OCI-LY7 (cell line): ENCODE data around the gene PIH1D1. TPM values are rescaled to one million over a fixed set of nuclear protein-coding genes. Genes with fewer than 3 reads are reported as not detected.

Experiments used
- BruUV-seq: library from RNA; stranded (reverse); fragments of 400-500 nt; replicated peaks from 2 replicates; lab custom pipeline; 2021; lab: Mats Ljungman, UMichigan
- CTCF ChIA-PET: fragments of 300-600 bp; sonication (Branson Sonifier 250); formaldehyde crosslinking; loops from one replicate; lab custom pipeline; 2022; ENCODE audit warnings: antibody characterized with exemption; ENCODE audit not compliant: unreplicated experiment; lab: Charles Lee
- POLR2A ChIA-PET: fragments of 300-600 bp; sonication (Branson Sonifier 250); formaldehyde crosslinking; loops from one replicate; lab custom pipeline; 2022; ENCODE audit warnings: antibody characterized with exemption; lab: Charles Lee
- DNase-seq: peaks from one replicate; pipeline ENCODE4 v3.0.0-alpha.2; 2015; ENCODE audit warnings: low spot score
- H2AFZ ChIP-seq: fragments of 200-600 bp; sonication (generic), shearing (Covaris generic); 2 replicates; pipeline ENCODE4 v1.6.1; 2014; ENCODE audit warnings: mild to moderate bottlenecking, antibody characterized with exemption, low read length, moderate library complexity
- H3K27ac ChIP-seq: fragments of 200-600 bp; sonication (generic); 2 replicates; pipeline ENCODE4 v1.5.1; 2014; ENCODE audit warnings: mixed run types, low read depth, mild to moderate bottlenecking, moderate library complexity, low read length, inconsistent platforms; ENCODE audit not compliant: poor library complexity, severe bottlenecking
- H3K36me3 ChIP-seq: fragments of 200-600 bp; sonication (generic); 2 replicates; pipeline ENCODE4 v1.6.1; 2014; ENCODE audit warnings: mild to moderate bottlenecking, antibody characterized with exemption, low read length, moderate library complexity, mixed read lengths; ENCODE audit not compliant: insufficient read depth
- H3K4me1 ChIP-seq: fragments of 200-600 bp; sonication (generic); 2 replicates; pipeline ENCODE4 v1.5.1; 2014; ENCODE audit warnings: mild to moderate bottlenecking, low read length; ENCODE audit not compliant: insufficient read depth, poor library complexity, severe bottlenecking
- H3K4me2 ChIP-seq: fragments of 200-600 bp; sonication (generic); 2 replicates; pipeline ENCODE4 v1.6.1; 2014; ENCODE audit warnings: mild to moderate bottlenecking, low read length
- H3K4me3 ChIP-seq: fragments of 200-600 bp; sonication (generic); 2 replicates; pipeline ENCODE4 v1.5.1; 2014; ENCODE audit warnings: mild to moderate bottlenecking, low read depth, low read length; ENCODE audit not compliant: poor library complexity, severe bottlenecking
- H3K79me2 ChIP-seq: fragments of 200-600 bp; sonication (generic); 2 replicates; pipeline ENCODE4 v1.6.1; 2016; ENCODE audit warnings: low read depth, mild to moderate bottlenecking, low read length, moderate library complexity, mixed read lengths; ENCODE audit not compliant: insufficient read depth
- H3K9me2 ChIP-seq: fragments of 200-600 bp; sonication (generic); 2 replicates; pipeline ENCODE4 v1.6.1; 2016; ENCODE audit warnings: mild to moderate bottlenecking, low read length, mixed read lengths; ENCODE audit not compliant: insufficient read depth
- H3K9me3 ChIP-seq: fragments of 200-600 bp; sonication (generic); 2 replicates; pipeline ENCODE4 v1.6.1; 2014; ENCODE audit warnings: mild to moderate bottlenecking, mixed run types, low read length, mixed read lengths
- H4K20me1 ChIP-seq: fragments of 200-600 bp; sonication (generic); 2 replicates; pipeline ENCODE4 v1.6.1; 2014; ENCODE audit warnings: mild to moderate bottlenecking, antibody characterized with exemption, low read length, moderate library complexity, mixed read lengths; ENCODE audit not compliant: insufficient read depth
- CTCF ChIP-seq: fragments of 200-600 bp; sonication (generic); conservative IDR thresholded peaks from 2 replicates; pipeline ENCODE4 v1.5.1; 2014; ENCODE audit warnings: mild to moderate bottlenecking, antibody characterized with exemption, low read length, moderate library complexity, mixed read lengths
- EZH2phosphoT487 ChIP-seq: fragments of 200-600 bp; sonication (generic); IDR thresholded peaks from 2 replicates; pipeline ENCODE4 v1.6.1; 2018; ENCODE audit warnings: low read depth, borderline replicate concordance, mild to moderate bottlenecking, mixed run types, antibody characterized with exemption, low read length, moderate library complexity, mixed read lengths
- intact Hi-C: fragments of 100-400 bp; cut with micrococcal nuclease; formaldehyde crosslinking; loops from one replicate; pipeline ENCODE4 v1.10.0; 2022; ENCODE audit not compliant: unreplicated experiment
- total RNA-seq, 2 experiments: library from RNA; depleted of rRNA in 1 of 2; stranded (reverse); fragments of >200 nt in 1 of 2; shearing (Covaris generic) in 1 of 2; gene quantifications; 2 replicates each; pipeline ENCODE4 v1.2.3, GENCODE V29; 2014 to 2022

The PIH1D1 gene
- total RNA-seq, 2 experiments from 2014 or later = 95.5 to 117 TPM

DNA sequence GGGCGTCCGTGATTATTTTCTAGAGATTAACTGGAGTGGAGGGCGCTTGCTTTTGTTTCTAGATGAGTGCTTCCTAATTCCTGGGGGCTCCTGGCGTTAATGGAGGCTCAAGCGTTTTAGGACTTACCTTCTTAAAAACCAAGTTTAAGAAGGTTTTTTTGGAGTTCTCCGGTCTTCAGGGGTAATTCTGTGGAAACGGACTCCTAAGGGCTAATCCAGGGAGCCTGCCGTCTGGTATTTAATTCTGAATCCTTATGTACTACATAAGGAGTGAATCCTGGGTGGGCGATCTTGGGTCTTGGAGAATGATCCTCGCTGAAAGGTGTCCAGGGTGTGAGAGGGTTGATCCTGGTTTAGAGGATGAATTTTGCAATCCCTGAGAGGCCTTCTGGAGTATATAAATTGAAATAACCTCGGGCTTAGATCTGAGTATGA is 45.0 kb upstream of the PIH1D1 start:
- peak overlapping the region; percentile 100 for H3K4me2 ChIP-seq
- peaks cover 30% of the 10 kb centered on the region for H3K79me2 ChIP-seq
- DNase-seq = no peak
- no peaks in the 10 kb centered on the region for H3K9me2 ChIP-seq
- POLR2A ChIA-PET = no interaction called here
- H2AFZ ChIP-seq = no peak overlapping the region
- no peaks in the 10 kb centered on the region for H3K9me3 ChIP-seq
- H3K36me3 ChIP-seq = peaks cover 60% of the 10 kb centered on the region
- H3K4me3 ChIP-seq = peak overlapping the region; percentile 98
- peak overlapping the region; percentile 84 for H3K27ac ChIP-seq
- H4K20me1 ChIP-seq = peaks cover 25% of the 10 kb centered on the region
- TF ChIP-seq CTCF = no peak
- no peak for TF ChIP-seq EZH2phosphoT487
- BruUV-seq = TSS peak; percentile 90
- peaks cover 70% of the 10 kb centered on the region for H3K4me1 ChIP-seq
- CTCF ChIA-PET = interaction anchor here (0.6 kb wide), 1 partner anchor 20 kb away, joined by 3 read pairs; no protein-coding TSS in a partner anchor
- intact Hi-C loops = loop anchor here (10.0 kb wide), 2 partner anchors 268 to 862 kb away; partner anchors contain the start of genes AP2A1, DBP and TSKS

DNA sequence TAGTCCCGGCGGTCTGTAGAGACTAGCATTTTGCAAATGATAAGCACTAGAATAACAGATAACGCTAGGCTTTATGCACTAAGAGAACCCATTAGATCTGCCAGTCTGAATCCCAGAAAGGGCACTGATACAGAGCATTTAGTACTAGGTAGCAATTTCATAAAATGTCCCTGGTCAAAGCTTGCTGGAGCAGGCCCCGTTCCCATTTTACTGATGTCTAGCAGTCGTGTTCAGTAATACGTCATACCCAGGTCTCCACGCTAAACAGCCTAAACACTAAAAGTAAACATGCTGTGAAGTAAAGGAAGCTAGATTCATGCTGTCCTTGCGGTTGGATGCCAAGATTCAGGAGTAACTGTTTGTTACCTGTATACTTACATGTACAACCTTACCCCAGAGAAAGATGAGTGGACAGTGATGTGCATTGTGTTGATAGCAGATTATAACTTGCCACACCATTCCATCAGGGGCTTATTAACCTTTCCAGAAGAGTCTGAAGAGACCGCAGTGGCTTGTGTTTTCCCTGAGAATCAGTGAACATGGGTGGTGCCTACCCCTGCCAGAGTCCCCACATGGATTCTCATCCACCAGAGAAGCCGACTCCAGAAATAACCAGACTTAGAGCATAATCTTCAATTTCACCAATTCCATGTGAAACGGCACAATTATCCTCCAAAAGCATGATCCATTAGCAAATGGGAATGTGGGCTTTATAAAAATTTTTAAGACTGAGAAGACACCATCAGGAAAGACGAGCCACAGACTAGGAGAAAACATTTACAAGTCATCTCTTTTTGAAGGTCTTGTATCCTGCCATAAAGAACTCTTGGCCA is 41.2 kb upstream of the PIH1D1 start:
- Histone ChIP-seq H3K4me1 (peaks cover 55% of the 10 kb centered on the region), H2AFZ (no peak overlapping the region), H3K9me3 (no peaks in the 10 kb centered on the region), H3K9me2 (no peaks in the 10 kb centered on the region), H3K36me3 (peaks cover 73% of the 10 kb centered on the region), H3K27ac (peak overlapping the region; percentile 94), H3K4me3 (no peak overlapping the region), H3K79me2 (peaks cover 46% of the 10 kb centered on the region), H4K20me1 (peaks cover 15% of the 10 kb centered on the region), H3K4me2 (peak overlapping the region; percentile 9; the same call in 1 of the 2 replicates)
- CTCF ChIA-PET = no interaction called here
- peak; percentile 44 for DNase-seq
- POLR2A ChIA-PET = no interaction called here
- intact Hi-C loops = loop anchor here (10.0 kb wide), 2 partner anchors 272 to 858 kb away; partner anchors contain the start of genes AP2A1, DBP and TSKS
- TF ChIP-seq CTCF (no peak), EZH2phosphoT487 (no peak)
- BruUV-seq = no TSS peak
